ENCODE data around the gene RPH3AL.

- TF ChIP-seq REST (IDR thresholded peaks at IDR 0.05; ENCODE audit: low read depth) (no peak), CREB1 (IDR thresholded peaks at IDR 0.05; ENCODE audit: low read depth) (no peak), RAD21 (IDR thresholded peaks at IDR 0.05; ENCODE audit: low read depth) (no peak), EP300 (IDR thresholded peaks at IDR 0.05; ENCODE audit: borderline replicate concordance) (no peak), YY1 (IDR thresholded peaks at IDR 0.05; ENCODE audit: low read depth) (no peak), EGR1 (IDR thresholded peaks at IDR 0.05) (no peak), CEBPB (IDR thresholded peaks at IDR 0.05) (no peak), FOXM1 (IDR thresholded peaks at IDR 0.05; ENCODE audit: borderline replicate concordance, low read depth) (no peak), TAF1 (IDR thresholded peaks at IDR 0.05; ENCODE audit: low read depth) (no peak), ZBTB7A (IDR thresholded peaks at IDR 0.05; ENCODE audit: low read depth) (no peak), MAX (IDR thresholded peaks at IDR 0.05) (no peak), USF1 (IDR thresholded peaks at IDR 0.05) (no peak), NFIC (IDR thresholded peaks at IDR 0.05) (no peak)
Observed at GRCh38 chr17:292531-293382, 59.9 kb downstream of the RPH3AL start.

Data from Ishikawa (cell line).